Inflammatory macrophage (primary cell): ENCODE data around the gene RBAK.
A peak's percentile ranks its signal among the peaks of the same experiment; 100 is the strongest.
"Not testable (repeated sequence)": the region's sequence is repeated elsewhere in the genome, so short reads cannot be mapped to it uniquely, and the experiment has no call there.

Experiments used
- DNase-seq, 2 donors: peaks; one replicate each; pipeline ENCODE4 v3.0.0-alpha.2; 2020 to 2022
- total RNA-seq, 18 experiments: gene quantifications; one replicate each; lab custom pipeline; 2026; ENCODE audit warnings: mixed read lengths in 6 of 18, inconsistent platforms in 2 of 18; lab: John Stamatoyannopoulos, UW

RBAK gene
- 5.5 to 32.3 (median 19.9) reads per million in 18 experiments for total RNA-seq

DNA sequence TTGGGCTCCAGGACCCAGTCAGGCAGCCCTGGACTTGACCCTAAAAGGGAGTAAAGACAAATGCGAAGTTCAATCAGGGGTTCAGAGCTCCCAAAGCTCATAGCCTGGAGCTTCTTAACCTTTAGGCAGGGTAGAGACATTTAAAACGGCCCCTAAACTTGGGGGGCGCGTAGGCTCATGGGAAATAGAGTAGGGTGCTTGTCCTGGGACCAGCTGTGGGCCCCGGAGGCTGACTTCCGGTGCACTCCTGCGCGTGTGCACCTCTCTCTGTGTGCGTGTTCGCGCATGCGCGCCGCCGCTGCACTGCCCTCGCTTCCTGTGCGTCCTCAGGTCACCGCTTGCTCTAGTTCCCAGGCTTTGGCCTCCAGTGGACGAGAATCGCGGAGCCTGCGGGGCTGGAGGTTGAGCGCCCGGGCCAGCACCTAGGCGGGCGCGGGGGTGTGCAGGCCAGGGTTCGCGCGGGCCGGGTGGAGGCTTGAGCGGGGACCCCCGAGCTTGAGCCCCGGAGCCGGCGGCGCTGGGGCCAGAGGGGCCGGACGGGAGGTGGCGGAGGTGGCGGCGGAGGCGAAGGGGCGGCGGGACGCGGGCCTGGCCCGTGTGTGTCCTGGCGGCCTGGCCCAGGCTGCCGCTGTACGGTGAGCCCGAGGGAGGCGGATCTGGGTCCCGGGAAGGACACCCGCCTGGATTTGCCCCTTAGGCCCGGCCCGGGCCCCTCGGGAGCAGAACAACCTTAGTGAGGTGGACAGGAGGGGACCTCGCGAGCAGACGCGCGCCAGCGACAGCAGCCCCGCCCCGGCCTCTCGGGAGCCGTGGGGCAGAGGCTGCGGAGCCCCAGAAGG, at the start of gene RBAK:
TSS of gene RBAK (plus strand) at position 303 of the 839 bp plus-strand sequence. CDS start 2,217 bp downstream, outside the sequence.
- DNase-seq = peak; percentile 95 to 99

DNA sequence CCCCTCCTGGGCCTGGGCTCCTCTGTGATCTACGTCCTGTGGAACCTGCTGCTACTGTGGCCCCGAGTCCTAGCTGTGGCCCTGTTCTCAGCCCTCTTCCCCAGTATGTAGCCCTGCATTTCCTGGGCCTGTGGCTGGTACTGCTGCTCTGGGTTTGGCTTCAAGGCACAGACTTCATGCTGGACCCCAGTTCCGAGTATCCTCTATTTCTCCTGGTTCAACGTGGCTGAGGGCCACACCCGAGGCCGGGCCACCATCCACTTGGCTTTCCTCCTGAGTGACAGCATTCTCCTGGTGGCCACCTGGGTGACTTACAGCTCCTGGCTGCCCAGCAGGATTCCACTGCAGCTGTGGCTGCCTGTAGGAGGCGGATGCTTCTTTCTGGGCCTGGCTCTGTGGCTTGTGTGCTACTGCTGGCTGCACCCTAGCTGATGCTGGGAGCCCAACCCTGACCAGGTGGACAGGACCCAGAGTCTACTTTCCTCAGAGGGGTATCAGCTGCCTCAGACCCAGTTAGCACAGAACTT, 48.9 kb upstream of the RBAK start:
- no peak for DNase-seq

DNA sequence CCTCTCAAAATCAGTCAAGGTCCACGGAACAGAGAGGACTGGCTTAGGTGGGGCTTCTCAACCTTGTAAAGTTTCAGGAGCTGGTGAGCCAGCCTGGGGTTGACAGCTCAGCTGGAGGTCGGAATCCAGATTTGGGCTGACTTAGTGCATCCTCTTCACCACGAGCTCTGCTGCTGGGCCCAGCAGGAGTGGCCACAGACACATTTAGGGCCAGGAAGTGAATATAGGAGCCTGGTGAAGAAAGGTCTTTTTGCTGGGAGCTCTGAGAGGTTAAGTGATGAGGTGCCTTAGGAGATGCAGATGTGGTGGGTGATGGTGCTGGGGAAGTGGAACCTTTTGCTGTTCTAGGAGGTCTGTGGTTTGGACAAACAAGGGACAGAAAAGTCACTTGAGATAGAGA, 47.4 kb upstream of the RBAK start:
- DNase-seq = no peak

DNA sequence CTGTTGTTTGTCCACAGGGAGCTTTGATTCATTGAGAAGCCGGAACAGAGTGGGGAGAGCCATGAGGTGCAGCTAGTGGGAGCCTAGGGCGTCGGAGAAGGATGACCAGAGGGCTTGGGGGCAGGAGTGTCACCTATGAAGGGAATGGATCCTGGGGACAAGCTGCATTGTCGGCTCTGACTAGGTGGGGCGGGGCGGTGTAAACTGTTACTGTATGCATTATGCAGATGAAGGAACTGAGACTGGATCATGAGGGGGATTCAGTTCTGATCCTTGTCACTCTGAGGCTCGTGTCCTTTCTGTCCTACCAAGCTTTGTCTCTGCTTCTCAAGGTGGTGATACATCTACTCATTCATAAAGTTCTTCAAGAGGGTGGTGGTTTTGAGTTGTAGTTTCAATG, 46.8 kb upstream of the RBAK start:
- DNase-seq = no peak

DNA sequence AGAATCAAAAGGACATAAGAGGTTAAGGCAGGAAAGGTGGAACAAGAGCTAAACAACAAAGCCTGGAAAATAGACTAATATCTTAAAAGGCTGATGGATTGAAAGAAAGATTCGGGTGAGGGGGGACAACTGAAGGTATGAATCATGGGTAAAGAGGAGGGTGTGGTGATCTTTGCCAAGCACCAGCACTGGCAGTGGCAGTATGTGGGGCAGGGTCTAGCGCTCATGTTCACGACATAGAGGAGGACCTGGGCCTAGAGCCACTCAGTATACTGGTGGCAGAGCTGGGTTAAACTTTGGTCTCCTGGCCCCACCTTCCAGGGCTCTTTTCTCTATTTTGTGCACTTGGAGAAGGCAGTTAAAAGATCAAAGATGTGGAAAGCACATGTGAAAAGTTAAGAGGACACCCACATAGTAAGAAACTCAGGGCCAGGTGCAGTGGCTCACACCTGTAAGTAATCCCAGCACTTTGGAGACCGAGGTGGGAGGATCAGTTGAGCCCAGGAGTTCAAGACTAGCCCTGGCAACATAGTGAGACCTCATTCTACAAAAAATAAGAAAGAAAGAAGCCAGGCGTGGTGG, 46.2 kb upstream of the RBAK start:
- no peak for DNase-seq

DNA sequence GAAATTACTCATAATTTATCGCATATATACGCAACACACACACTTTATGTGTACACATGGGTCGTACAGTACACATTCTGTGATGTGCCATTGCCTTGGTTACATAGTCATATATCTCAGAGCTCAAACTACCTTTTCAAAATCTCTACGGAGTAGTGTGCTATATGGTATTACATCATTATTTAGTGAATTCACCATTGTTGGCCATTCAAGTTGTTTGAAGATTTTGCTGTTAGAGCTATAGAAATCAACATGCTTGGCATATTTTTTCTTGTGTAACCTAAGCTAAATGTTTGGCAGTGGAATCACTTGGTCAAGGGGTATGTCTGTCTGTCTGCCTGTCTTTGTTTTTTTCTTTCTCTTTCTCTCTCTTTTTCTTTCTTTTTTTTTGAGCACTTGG, 44.7 kb upstream of the RBAK start:
- no peak for DNase-seq

DNA sequence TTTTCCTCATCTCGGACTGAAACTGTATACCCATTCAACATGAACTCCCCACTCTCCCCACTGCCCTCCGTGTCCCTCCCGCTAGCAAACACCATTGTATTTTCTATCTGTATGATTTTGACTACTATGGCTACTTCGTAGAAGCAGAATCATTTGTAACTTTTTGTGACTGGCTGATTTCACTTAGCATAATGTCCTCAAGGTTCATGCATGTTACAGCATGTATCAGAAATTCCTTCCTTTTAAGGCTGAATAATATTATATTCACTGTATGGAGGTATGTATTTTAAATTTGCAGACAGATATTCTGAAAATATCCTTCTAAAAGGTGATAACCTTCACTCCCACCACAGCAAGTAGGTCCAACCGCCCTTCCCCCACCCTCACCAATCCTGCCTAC, 43.7 kb upstream of the RBAK start:
- DNase-seq = no peak

DNA sequence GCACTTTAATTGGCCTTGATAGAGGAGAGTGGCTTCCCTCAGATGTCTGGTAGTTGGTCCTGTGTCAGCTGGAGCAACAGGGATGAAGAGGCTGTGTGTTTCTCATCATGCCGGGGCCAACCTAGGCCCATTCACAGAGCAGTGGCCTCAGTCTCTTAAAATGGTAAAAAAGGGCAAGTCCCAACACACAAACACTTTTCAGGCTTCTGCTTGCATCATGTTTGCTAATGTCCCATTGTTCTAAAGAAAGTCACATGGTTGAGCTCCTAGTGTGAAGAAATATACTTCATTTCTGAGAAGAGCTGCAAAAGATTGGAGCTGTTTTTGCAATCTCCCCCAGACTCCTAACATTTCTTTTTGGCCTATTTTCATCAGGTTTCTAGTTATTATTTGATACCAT, 40.6 kb upstream of the RBAK start:
- peak in 1 of 2 donors; percentile 23 for DNase-seq

DNA sequence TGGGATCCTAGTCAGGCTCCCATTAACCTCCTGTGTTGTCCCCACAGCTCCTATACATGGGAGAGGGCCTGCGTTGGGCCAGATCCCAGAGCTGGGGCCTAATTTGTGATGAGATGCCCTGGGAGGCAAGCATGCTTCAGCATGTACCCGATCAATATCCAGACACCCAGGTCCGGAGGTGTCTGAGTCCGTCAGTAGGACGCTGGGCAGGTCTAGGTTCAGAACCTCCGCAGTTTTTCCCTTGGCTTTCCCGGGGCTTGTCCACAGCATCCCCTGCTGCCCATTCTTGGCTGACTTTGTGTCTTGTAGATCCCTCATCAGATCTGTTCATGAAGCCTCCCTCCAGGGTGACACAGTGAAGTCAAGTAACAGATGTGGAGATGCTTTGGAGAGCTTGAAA, 32.7 kb upstream of the RBAK start:
- DNase-seq = no peak

DNA sequence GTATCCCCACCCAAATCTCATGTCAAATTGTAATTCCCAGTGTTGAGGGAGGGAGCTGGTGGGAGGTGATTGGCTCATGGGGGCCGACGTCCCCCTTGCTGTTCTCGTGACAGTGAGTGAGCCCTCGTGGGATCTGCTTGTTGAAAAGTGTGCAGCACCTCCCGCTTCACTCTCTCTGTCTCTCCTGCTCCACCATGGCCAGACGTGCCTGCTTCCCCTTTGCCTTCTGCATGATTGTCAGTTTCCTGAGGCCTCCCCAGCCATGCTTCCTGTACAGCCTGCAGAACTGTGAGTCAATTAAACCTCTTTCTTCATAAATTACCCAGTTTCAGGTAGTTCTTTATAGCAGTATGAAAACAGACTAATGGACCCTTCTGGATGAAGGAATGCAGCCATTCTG, 29.7 kb upstream of the RBAK start:
- DNase-seq = not testable (repeated sequence)

DNA sequence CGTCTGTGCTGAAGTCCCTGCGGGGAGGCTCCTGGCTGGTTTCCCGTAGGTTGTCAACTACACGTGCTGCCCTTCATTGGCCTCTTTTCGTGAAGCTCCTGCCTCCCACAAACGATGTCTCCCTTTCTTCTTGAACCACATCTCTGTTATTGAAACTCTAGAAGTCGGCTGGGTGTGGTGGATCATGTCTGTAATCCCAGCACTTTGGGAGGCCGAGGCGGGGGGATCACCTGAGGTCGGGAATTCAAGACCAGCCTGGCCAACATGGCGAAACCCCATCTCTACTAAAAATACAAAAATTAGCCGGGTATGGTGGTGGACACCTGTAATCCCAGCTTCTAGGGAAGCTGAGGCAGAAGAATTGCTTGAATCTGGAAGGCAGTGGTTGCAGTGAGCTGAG, 28.0 kb upstream of the RBAK start:
- not testable (repeated sequence) for DNase-seq

DNA sequence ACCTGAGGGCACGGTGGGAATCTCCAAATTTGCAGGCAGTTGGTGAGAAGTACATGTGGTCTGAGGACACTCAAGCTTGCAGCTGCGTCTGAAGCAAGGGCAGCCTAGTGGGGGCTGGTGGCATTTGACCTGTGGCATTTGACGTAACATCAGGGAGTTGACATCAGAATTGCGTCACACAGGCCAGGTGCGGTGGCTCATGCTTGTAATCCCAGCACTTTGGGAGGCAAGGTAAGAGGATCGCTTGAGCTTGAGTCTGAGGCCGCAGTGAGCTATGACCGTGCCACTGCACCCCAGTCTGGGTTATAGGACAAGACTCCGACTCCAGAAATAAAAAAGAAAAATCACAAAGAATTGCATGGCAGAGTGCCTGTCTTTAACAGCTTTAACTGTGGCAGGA, 25.6 kb upstream of the RBAK start:
- DNase-seq = no peak

DNA sequence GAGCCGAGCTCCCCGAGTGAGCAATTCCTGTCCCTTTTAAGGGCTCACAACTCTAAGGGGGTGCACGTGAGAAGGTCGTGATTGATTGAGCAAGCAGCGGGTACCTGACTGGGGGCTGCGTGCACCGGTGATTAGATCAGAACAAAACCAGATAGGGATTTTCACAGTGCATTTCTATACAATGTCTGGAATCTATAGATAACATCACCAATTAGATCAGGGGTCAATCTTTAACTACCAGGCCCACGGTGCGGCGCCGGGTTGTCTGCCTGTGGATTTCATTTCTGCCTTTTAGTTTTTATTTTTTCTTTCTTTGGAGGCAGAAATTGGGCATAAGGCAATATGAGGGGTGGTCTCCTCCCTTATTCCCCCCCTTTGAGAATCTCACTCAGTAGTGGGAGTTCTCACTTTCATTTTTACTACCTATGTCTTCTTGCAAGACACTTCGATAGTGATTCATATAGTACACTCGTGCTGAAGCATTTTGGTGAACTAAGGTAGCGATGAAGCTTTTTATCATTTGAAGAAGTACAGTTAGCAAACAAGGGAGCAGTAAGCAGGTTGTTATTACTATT, 24.6 kb upstream of the RBAK start:
- not testable (repeated sequence) for DNase-seq

DNA sequence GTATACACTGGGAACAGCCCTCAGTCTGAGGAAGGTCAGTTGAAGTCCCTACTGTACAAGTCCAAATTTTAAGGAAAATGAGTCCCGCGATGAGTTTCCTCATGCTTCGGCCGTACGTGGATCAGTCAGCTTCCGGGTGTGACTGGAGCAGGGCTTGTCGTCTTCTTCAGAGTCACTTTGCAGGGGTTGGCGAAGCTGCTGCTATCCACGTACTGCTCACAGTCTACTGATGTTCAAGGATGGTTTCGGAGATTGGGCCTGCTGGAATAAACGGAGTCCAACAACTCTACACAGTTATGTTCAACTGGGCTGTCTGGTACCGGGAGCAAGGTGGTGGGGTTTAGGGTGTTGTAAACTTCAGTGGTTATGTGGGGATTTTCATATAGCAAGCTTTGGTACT, 22.0 kb upstream of the RBAK start:
- not testable (repeated sequence) for DNase-seq

DNA sequence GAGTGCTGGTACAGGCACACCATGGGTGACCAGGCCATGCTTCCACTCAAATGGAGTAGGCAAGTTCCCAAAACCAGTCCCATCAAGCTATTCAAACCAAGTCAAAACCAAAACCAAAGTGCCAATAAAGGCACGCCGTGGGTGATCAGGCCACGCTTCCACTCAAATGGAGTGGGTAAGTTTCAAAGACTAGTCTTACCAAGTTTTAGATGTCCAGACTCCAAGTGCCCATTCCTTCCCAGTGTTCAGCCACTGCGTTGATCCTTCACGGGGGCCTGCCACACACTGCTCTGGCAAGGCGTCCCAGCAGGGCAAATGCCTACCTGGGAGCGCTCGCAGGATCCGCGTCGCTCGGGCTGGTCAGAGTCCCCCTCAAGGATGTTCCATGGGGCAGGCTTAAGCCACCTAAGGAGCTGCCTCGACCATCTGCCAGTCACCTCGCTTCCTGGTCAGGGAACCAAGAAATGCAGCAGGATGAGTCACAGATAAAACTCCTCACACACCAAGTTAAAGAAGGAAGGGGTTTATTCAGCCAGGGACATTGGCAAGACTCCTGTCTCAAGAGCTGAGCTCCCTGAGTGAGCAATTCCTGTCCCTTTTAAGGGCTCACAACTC, 17.8 kb upstream of the RBAK start:
- DNase-seq = not testable (repeated sequence)

DNA sequence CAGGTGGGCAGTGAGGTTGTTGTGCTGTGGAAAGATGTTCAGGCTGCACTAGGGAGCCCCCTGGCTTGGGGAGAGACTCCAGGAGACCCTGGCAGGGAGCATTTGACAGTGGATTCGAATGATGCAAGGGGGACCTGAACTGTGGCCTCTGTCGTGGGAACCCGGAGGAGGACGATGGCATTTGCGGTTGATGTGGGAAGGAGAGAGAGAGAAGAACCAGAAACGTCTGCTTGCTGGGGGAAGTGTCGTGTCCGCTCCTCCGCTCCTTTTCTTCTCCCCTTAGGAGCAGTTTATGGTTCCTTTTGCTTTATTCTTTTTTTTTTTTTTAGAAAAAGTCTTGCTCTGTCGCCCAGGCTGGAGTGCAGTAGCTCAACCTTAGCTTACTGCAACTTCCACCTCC, 12.5 kb upstream of the RBAK start:
- DNase-seq = not testable (repeated sequence)

DNA sequence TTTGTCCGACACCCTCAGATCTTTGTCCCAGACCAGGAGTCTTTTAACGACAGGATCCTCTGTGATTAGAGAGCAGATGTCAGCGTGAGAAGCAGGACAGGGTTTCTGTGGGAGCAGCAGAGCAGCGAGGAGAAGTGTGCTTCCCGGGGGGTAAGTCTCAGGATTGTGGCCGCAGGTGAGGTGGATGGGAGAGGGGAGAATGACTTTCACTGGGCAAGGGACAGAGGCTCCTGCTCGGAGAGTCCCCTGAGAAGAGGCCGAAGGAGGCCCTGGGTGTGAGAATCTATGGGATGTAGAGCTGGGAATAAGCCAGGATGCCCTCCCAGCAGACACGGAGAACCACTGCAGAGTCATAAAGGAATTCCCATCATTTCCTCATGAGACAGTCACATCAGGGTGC, 10.4 kb upstream of the RBAK start:
- DNase-seq = no peak

DNA sequence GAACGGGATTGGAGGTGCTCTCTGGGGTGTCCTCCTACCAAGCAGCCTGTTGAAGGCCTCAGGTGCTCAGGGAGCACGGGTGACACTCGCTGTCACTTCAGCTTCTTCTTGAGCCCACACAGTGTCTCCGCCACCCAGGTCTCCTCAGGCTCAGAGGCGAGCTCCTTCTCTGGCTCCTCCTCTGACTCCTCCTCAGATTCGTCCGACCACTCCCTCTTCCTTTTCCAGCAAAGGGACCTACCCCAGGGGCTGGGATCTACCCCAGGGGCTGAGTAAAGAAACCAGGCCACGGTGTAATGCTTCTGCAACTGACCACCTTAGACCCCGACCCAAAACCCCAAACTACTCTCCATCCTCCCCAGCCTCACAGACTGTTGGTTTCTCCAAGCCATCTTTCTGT, 9.2 kb upstream of the RBAK start:
- DNase-seq = no peak

DNA sequence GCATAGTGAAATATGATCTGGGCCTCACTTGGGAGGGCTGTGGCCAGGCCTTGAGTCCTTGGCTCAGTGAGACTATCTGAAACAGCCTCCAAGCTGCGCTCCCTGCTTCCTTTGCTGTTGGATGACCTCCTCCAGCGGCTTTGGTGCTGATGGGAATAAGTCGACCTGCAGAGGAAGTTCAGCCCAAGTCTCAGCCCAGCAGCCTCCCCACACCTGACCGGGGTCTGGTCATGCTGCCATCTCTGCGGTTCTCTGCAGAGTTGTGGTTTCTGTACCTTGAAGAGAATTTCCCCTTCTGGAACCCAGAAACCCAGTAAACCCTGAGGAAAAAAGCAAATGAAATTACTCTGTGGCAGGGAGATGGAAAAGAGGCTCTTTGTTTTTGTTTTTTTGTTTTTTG, 4.6 kb upstream of the RBAK start:
- DNase-seq = no peak

DNA sequence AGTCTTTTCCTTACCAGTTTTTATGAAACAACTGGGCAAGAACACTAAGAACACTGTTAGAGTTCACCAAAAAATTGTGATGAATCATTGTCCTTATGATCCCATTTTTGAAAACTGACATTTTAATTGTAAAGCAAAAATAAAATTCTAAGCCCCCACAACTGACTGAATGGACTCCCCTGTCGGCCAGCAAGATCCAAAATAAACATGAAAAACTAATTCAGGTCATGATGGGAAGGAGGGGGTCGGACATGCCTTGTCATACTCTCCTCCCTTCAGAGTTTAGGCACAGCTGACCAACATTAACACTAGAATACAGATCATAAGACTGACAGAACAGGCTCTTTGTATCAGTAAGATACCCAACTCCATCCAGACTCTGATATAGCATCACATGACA, 2.0 kb upstream of the RBAK start:
- DNase-seq = no peak

DNA sequence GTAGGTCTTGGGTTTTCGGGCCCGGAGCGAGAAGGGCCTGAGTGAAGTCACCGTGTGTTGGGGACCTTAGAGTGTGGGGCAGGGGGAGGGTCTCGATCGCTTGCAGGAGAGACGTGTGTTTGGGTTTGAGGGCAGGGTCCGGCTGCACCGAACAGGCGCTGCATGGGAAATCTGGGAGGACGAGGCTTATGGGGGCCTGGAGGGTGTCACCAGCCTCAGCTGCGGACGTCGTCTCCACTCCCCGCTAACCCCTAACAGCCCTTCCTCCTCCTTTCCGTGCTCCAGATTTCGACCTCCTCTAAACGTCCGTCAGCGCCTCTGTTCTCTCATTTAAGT, 705 bp downstream of the RBAK start:
- DNase-seq = peak in 1 of 2 donors; percentile 3

DNA sequence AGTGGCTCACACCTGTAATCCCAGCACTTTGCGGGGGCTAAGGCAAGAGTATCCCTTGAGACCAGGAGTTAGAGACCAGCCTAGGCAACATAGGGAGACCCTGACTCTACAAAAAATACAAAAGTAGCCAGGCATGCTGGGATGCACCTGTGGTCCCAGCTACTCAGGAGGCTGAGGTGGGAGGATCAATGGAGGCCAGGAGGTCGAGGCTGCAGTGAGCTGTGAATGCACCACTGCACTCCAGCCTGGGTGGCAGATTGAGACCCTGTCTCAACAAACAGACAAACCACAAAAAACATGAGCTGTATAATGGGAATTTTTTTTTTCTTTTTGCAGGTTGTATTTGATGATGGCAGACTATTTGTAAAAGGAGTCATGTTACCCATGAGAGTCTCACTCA, 1.5 kb downstream of the RBAK start:
- DNase-seq = not testable (repeated sequence)

DNA sequence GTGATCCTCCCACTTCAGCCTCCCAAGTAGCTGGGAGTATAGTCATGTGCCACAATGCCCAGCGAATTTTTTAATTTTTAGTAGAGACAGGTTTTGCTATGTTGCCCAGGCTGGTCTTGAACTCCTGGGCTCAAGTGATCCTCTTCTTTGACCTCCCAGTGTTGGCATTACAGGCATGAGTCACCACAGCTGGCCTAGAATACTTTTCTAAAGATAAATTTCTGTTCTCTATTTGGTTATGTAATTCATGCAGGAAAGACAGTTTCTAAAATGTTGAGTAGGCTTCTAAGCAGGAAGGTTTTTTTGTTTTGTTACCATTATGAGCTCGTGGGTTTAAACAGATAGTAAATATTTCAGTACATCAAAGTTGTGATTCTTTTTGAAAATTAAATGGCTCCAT, 5.0 kb downstream of the RBAK start:
- peak; percentile 34 to 42 for DNase-seq
